SK-N-SH treated with all-trans-retinoic acid at 6 μM for 48 hours (cell line): ENCODE data around the gene DDX54.

Experiments
- GLIS3 ChIP-seq: fragments of 250-450 bp; sonication (Bioruptor Pico); IDR thresholded peaks from 2 replicates; pipeline ENCODE4 v1.5.0; 2020; ENCODE audit warnings: mild to moderate bottlenecking, moderate library complexity
- ISL1 ChIP-seq: fragments of 250-450 bp; sonication (Bioruptor Pico); IDR thresholded peaks from 2 replicates; pipeline ENCODE4 v2.1.2; 2022; ENCODE audit warnings: mild to moderate bottlenecking, moderate library complexity
- SNAI2 ChIP-seq: fragments of 250-450 bp; sonication (Bioruptor Pico); IDR thresholded peaks from 2 replicates; pipeline ENCODE4 v1.5.0; 2020; ENCODE audit warnings: mild to moderate bottlenecking, moderate library complexity
- ZNF8 ChIP-seq: fragments of 450-650 bp; formaldehyde crosslinking; IDR thresholded peaks from 2 replicates; pipeline ENCODE4 v1.5.0; 2020; ENCODE audit warnings: mild to moderate bottlenecking, moderate library complexity

DNA sequence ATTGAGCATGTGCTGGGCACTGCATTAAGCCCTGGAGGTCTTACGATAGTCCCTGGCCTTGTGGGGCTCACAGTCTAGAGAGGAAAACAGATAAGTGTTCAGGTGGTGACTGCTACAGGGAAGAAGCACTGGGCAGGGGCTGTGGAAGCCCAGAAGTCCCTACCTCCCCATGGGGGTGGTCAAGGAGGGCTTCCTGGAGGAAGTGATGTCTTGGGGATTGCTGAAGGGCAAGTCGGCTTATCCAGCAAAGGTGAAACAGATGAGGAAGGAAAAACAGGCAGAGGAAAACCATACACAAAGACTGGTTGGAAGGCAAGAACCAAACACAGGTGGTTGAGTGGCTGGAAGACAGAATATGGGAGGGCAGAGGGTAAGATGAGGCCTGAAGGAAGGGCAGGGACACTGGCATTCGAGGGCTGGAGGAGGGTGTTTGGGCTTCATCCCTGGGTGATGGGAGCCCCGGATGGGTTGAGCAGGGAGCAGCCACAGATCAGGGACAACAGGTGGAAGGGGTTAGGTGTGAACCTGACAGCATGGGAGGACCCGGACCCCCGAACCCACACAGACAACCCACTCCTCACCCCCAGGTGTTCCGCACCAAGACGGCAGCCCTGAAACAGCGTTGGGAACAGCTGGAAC is 33.0 kb downstream of the DDX54 start:
- TF ChIP-seq GLIS3 (CRISPR knock-in tag) (no peak), ISL1 (no peak), ZNF8 (no peak), SNAI2 (no peak)
